ENCODE data around the gene BMERB1. TPM values are rescaled to one million over a fixed set of nuclear protein-coding genes. Genes with fewer than 3 reads are reported as not detected.

Gene BMERB1
- total RNA-seq, 4 donors from 2014 or later = 7.4 to 20.4 (median 10.6) TPM

DNA sequence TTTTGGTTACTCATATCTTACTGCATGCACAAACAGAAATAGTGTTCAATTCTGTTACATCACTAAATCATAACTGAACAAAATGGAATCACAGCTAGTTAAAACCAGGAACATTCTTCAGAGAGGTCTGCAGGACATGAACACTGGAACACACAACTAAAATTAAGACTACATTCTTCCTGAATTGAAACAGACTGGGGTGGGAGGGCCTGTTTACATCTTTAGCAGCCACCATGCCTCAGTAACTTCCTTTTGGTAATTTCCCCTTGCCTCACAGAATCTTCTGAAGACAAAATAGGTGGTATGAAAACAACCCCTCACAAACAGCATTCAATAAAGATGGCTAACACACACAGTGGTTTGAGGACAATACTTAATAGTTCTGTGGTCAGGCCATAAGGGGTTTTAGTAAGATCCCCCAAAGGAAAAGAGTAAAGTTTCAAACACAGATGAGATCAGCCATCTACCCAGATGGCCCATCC is 202.0 kb downstream of the BMERB1 start:
- TF ChIP-seq, protein P1, sequence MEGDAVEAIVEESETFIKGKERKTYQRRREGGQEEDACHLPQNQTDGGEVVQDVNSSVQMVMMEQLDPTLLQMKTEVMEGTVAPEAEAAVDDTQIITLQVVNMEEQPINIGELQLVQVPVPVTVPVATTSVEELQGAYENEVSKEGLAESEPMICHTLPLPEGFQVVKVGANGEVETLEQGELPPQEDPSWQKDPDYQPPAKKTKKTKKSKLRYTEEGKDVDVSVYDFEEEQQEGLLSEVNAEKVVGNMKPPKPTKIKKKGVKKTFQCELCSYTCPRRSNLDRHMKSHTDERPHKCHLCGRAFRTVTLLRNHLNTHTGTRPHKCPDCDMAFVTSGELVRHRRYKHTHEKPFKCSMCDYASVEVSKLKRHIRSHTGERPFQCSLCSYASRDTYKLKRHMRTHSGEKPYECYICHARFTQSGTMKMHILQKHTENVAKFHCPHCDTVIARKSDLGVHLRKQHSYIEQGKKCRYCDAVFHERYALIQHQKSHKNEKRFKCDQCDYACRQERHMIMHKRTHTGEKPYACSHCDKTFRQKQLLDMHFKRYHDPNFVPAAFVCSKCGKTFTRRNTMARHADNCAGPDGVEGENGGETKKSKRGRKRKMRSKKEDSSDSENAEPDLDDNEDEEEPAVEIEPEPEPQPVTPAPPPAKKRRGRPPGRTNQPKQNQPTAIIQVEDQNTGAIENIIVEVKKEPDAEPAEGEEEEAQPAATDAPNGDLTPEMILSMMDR (IDR thresholded peaks at IDR 0.05) = no peak
- TF ChIP-seq POLR2A (IDR thresholded peaks at IDR 0.05) = no peak
- H3K4me3 ChIP-seq (ENCODE audit: low read depth, poor library complexity, severe bottlenecking) = no peak overlapping the region
- intact Hi-C loops (cut with DNase I; ENCODE audit: low total_unique reads) = no loop called here
- DNase-seq (ENCODE audit: low spot score in 2 of 2) = no peak

Other genes starting within 250 kb of the BMERB1 start
- 10 to 100 TPM in 3 of 4 donors, 1 to 10 TPM in 1; 2.5 to 22.8 (median 11.4) TPM for gene NPIPA5, start 56.3 kb upstream of the BMERB1 start, total RNA-seq
- gene MPV17L, start 38.8 kb upstream of the BMERB1 start, total RNA-seq = 10 to 100 TPM in 2 of 4 donors, 1 to 10 TPM in 2; 1.9 to 15.4 (median 9.2) TPM
- gene MARF1, start 208.6 kb downstream of the BMERB1 start, total RNA-seq = 10 to 100 TPM; 31.2 to 43.2 (median 35.7) TPM
- 100 to 1,000 TPM in 1 of 4 donors, 10 to 100 TPM in 3; 69.8 to 184 (median 85.1) TPM for gene NDE1, start 215.7 kb downstream of the BMERB1 start, total RNA-seq